Measurements from ENCODE around the gene SPATS2. TPM values are rescaled to one million over a fixed set of nuclear protein-coding genes. Genes with fewer than 3 reads are reported as not detected.
A peak's percentile ranks its signal among the peaks of the same experiment; 100 is the strongest.

The SPATS2 gene
- polyA plus RNA-seq, 1 of the 3 experiments (the other 2 are of a cell fraction): 72.9 TPM

DNA sequence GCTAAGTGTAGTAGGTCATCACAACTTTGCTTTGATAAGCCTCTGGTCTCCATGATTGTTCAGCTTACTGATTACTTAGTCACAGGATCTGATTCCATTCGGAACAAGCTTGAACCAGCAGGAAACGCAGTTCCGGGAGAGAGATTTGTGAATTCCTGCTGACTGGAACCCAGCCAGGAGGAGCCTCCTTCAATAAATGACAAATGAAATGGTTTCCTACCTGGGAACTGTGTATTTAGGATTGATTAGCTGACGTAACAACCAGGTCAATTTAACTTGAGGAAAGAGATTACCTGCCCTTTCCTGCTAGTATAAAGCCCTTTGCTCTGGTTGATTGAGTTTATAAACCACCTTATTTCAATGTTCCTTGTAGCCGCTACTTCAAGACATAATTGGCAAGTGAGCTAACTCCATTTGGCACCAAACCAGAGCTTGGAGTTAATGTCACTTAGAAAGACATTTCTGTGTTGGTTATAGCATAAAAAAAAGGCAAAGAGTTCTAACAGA, 136.5 kb downstream of the SPATS2 start:
- no peaks in the 10 kb centered on the region for H4K20me1 ChIP-seq (ENCODE audit: insufficient read depth)
- CTCF ChIA-PET: interaction anchor here (0.8 to 26.5 kb wide), 8 partner anchors 11 to 194 kb away, joined by 3 to 617 read pairs (median 5); partner anchors contain the start of gene SPATS2
- peak overlapping the region; percentile 40 for H3K4me2 ChIP-seq
- H3K79me2 ChIP-seq (ENCODE audit: insufficient read depth): peaks cover 16% of the 10 kb centered on the region
- POLR2A ChIA-PET: no interaction called here
- no peaks in the 10 kb centered on the region for H3K9me3 ChIP-seq
- H3K4me1 ChIP-seq (ENCODE audit: control insufficient read depth in 1 of 2, insufficient read depth in 2 of 2, low read depth in 1 of 2, low read length in 1 of 2): peaks cover 0 to 57% of the 10 kb centered on the region in 2 experiments; a peak in 2 of 4 replicates
- H3K27me3 ChIP-seq (ENCODE audit: insufficient read depth): no peaks in the 10 kb centered on the region
- no peak overlapping the region for H2AFZ ChIP-seq (ENCODE audit: low read depth)
- no peaks in the 10 kb centered on the region for H3K9me2 ChIP-seq
- 10% methylated on average over 5 of the region's 5 CpGs for WGBS (ENCODE audit: low lambda C conversion rate)
- peaks cover 79% of the 10 kb centered on the region for H3F3A ChIP-seq (replicated peaks; ENCODE audit: insufficient read depth)
- H3K36me3 ChIP-seq (replicated peaks in 1 of 2; ENCODE audit: control insufficient read depth in 1 of 2, insufficient read depth in 2 of 2, low read length in 1 of 2): peaks cover 12 to 68% of the 10 kb centered on the region in 2 experiments
- peak overlapping the region; percentile 44; the same call in 1 of the 2 replicates for H3K9ac ChIP-seq
- no peak for DNase-seq
- H3K4me3 ChIP-seq (ENCODE audit: low read depth in 2 of 2, low read length in 1 of 2): no peak overlapping the region
- H3K27ac ChIP-seq (ENCODE audit: low read depth in 2 of 2, low read length in 1 of 2): peak overlapping the region; percentile 68 to 90; a peak in 3 of 4 replicates
- TF ChIP-seq, protein P1, sequence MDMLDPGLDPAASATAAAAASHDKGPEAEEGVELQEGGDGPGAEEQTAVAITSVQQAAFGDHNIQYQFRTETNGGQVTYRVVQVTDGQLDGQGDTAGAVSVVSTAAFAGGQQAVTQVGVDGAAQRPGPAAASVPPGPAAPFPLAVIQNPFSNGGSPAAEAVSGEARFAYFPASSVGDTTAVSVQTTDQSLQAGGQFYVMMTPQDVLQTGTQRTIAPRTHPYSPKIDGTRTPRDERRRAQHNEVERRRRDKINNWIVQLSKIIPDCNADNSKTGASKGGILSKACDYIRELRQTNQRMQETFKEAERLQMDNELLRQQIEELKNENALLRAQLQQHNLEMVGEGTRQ (IDR thresholded peaks at IDR 0.05; ENCODE audit: borderline replicate concordance, low read depth, low read length): no peak
- TF ChIP-seq, protein P2, sequence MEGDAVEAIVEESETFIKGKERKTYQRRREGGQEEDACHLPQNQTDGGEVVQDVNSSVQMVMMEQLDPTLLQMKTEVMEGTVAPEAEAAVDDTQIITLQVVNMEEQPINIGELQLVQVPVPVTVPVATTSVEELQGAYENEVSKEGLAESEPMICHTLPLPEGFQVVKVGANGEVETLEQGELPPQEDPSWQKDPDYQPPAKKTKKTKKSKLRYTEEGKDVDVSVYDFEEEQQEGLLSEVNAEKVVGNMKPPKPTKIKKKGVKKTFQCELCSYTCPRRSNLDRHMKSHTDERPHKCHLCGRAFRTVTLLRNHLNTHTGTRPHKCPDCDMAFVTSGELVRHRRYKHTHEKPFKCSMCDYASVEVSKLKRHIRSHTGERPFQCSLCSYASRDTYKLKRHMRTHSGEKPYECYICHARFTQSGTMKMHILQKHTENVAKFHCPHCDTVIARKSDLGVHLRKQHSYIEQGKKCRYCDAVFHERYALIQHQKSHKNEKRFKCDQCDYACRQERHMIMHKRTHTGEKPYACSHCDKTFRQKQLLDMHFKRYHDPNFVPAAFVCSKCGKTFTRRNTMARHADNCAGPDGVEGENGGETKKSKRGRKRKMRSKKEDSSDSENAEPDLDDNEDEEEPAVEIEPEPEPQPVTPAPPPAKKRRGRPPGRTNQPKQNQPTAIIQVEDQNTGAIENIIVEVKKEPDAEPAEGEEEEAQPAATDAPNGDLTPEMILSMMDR (IDR thresholded peaks at IDR 0.05): no peak
- no peak for TF ChIP-seq GATA2 (CRISPR knock-in tag; IDR thresholded peaks at IDR 0.05)
- TF ChIP-seq RAD21 (IDR thresholded peaks at IDR 0.05; ENCODE audit: low read length): no peak
- no peak for TF ChIP-seq NRF1 (IDR thresholded peaks at IDR 0.05; ENCODE audit: low read depth, low read length)
- TF ChIP-seq MXI1 (IDR thresholded peaks at IDR 0.05; ENCODE audit: low read depth, low read length): no peak
- no peak for TF ChIP-seq SIN3A (IDR thresholded peaks at IDR 0.05; ENCODE audit: borderline replicate concordance, low read depth, low read length)
- TF ChIP-seq NFIC (IDR thresholded peaks at IDR 0.05; ENCODE audit: borderline replicate concordance): peak; percentile 86
- TF ChIP-seq, protein P3, sequence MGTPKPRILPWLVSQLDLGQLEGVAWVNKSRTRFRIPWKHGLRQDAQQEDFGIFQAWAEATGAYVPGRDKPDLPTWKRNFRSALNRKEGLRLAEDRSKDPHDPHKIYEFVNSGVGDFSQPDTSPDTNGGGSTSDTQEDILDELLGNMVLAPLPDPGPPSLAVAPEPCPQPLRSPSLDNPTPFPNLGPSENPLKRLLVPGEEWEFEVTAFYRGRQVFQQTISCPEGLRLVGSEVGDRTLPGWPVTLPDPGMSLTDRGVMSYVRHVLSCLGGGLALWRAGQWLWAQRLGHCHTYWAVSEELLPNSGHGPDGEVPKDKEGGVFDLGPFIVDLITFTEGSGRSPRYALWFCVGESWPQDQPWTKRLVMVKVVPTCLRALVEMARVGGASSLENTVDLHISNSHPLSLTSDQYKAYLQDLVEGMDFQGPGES (IDR thresholded peaks at IDR 0.05; ENCODE audit: low read depth, low read length): no peak
- no peak for TF ChIP-seq EZH2phosphoT487 (IDR thresholded peaks at IDR 0.05; ENCODE audit: borderline replicate concordance, low read depth)
- TF ChIP-seq, protein P4, sequence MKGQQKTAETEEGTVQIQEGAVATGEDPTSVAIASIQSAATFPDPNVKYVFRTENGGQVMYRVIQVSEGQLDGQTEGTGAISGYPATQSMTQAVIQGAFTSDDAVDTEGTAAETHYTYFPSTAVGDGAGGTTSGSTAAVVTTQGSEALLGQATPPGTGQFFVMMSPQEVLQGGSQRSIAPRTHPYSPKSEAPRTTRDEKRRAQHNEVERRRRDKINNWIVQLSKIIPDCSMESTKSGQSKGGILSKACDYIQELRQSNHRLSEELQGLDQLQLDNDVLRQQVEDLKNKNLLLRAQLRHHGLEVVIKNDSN (IDR thresholded peaks at IDR 0.05; ENCODE audit: borderline replicate concordance, low read depth): no peak
- peak; percentile 72 for TF ChIP-seq TCF12 (IDR thresholded peaks at IDR 0.05)
- TF ChIP-seq FOXJ3 (CRISPR knock-in tag; IDR thresholded peaks at IDR 0.05): no peak
- TF ChIP-seq POLR2AphosphoS5 (IDR thresholded peaks at IDR 0.05; ENCODE audit: low read depth, low read length): peak; percentile 12; the same call in 1 of the 2 replicates
- no peak for TF ChIP-seq RFX5 (IDR thresholded peaks at IDR 0.05; ENCODE audit: low read length)
- 0 out of 2 replicates have a peak, but pooled peaks have one; percentile 11 for TF ChIP-seq JUND (IDR thresholded peaks at IDR 0.05)
- no peak; the same call in 1 of the 2 replicates for TF ChIP-seq FOXM1 (IDR thresholded peaks at IDR 0.05; ENCODE audit: low read depth)
- TF ChIP-seq TAF1 (IDR thresholded peaks at IDR 0.05; ENCODE audit: borderline replicate concordance, low read depth, low read length): no peak
- TF ChIP-seq GABPA (IDR thresholded peaks at IDR 0.05; ENCODE audit: low read depth): no peak
- TF ChIP-seq EP300 (IDR thresholded peaks at IDR 0.05; ENCODE audit: borderline replicate concordance in 1 of 2, low read depth in 1 of 2, low read length in 1 of 2): peak in 1 of 2 experiments; percentile 79; a peak in 2 of 4 replicates
- TF ChIP-seq, protein P5, sequence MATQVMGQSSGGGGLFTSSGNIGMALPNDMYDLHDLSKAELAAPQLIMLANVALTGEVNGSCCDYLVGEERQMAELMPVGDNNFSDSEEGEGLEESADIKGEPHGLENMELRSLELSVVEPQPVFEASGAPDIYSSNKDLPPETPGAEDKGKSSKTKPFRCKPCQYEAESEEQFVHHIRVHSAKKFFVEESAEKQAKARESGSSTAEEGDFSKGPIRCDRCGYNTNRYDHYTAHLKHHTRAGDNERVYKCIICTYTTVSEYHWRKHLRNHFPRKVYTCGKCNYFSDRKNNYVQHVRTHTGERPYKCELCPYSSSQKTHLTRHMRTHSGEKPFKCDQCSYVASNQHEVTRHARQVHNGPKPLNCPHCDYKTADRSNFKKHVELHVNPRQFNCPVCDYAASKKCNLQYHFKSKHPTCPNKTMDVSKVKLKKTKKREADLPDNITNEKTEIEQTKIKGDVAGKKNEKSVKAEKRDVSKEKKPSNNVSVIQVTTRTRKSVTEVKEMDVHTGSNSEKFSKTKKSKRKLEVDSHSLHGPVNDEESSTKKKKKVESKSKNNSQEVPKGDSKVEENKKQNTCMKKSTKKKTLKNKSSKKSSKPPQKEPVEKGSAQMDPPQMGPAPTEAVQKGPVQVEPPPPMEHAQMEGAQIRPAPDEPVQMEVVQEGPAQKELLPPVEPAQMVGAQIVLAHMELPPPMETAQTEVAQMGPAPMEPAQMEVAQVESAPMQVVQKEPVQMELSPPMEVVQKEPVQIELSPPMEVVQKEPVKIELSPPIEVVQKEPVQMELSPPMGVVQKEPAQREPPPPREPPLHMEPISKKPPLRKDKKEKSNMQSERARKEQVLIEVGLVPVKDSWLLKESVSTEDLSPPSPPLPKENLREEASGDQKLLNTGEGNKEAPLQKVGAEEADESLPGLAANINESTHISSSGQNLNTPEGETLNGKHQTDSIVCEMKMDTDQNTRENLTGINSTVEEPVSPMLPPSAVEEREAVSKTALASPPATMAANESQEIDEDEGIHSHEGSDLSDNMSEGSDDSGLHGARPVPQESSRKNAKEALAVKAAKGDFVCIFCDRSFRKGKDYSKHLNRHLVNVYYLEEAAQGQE (IDR thresholded peaks at IDR 0.05; ENCODE audit: low read depth, low read length): no peak
- TF ChIP-seq, protein P6, sequence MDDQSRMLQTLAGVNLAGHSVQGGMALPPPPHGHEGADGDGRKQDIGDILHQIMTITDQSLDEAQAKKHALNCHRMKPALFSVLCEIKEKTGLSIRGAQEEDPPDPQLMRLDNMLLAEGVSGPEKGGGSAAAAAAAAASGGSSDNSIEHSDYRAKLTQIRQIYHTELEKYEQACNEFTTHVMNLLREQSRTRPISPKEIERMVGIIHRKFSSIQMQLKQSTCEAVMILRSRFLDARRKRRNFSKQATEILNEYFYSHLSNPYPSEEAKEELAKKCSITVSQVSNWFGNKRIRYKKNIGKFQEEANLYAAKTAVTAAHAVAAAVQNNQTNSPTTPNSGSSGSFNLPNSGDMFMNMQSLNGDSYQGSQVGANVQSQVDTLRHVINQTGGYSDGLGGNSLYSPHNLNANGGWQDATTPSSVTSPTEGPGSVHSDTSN (IDR thresholded peaks at IDR 0.05): peak; percentile 77
- no peak for TF ChIP-seq SMC3 (IDR thresholded peaks at IDR 0.05; ENCODE audit: low read depth, low read length)
- peak; percentile 35; the same call in 1 of the 2 replicates for TF ChIP-seq YY1 (IDR thresholded peaks at IDR 0.05; ENCODE audit: low read depth)
- no peak for TF ChIP-seq RCOR1 (IDR thresholded peaks at IDR 0.05; ENCODE audit: low read length)
